Smooth muscle cell (in vitro differentiated cells): ENCODE results near the gene CCSER1. TPM values are rescaled to one million over a fixed set of nuclear protein-coding genes. Genes with fewer than 3 reads are reported as not detected.
"Not testable (repeated sequence)": the region's sequence is repeated elsewhere in the genome, so short reads cannot be mapped to it uniquely, and the experiment has no call there.

ENCODE experiments used
- DNase-seq: peaks from one replicate; lab custom pipeline; 2025; ENCODE audit not compliant: unreplicated experiment; lab: John Stamatoyannopoulos, UW
- H2AFZ ChIP-seq: fragments of 200-600 bp; sonication (generic); 2 replicates; pipeline ENCODE4 v1.6.0; 2016; ENCODE audit warnings: antibody characterized with exemption, low read depth, mild to moderate bottlenecking
- H3F3A ChIP-seq: fragments of 200-600 bp; sonication (generic); 2 replicates; pipeline ENCODE4 v1.6.0; 2017; ENCODE audit warnings: antibody characterized with exemption, low read depth
- H3K27ac ChIP-seq: fragments of 200-600 bp; sonication (generic); 2 replicates; pipeline ENCODE4 v1.5.1; 2016; ENCODE audit warnings: low read depth, mild to moderate bottlenecking
- H3K27me3 ChIP-seq: fragments of 200-600 bp; sonication (generic); 2 replicates; pipeline ENCODE4 v1.6.1; 2016; ENCODE audit warnings: low read depth, mild to moderate bottlenecking
- H3K36me3 ChIP-seq: fragments of 200-600 bp; sonication (generic); 2 replicates; pipeline ENCODE4 v1.5.1; 2016; ENCODE audit warnings: low read depth
- H3K4me1 ChIP-seq: fragments of 200-600 bp; sonication (generic); 2 replicates; pipeline ENCODE4 v1.5.1; 2016; ENCODE audit warnings: low read depth
- H3K4me2 ChIP-seq: fragments of 200-600 bp; sonication (generic); 2 replicates; pipeline ENCODE4 v1.6.0; 2016; ENCODE audit warnings: mild to moderate bottlenecking
- H3K4me3 ChIP-seq: fragments of 200-600 bp; sonication (generic); 2 replicates; pipeline ENCODE4 v1.5.1; 2016; ENCODE audit warnings: mild to moderate bottlenecking
- H3K79me2 ChIP-seq: fragments of 200-600 bp; sonication (generic); 2 replicates; pipeline ENCODE4 v1.6.0; 2016; ENCODE audit warnings: low read depth, mild to moderate bottlenecking
- H3K9ac ChIP-seq: fragments of 200-600 bp; sonication (generic); 2 replicates; pipeline ENCODE4 v1.6.0; 2016; ENCODE audit warnings: low read depth
- H3K9me3 ChIP-seq: fragments of 200-600 bp; sonication (generic); replicated peaks from 2 replicates; pipeline ENCODE4 v1.5.1; 2016; ENCODE audit warnings: low read depth
- H4K20me1 ChIP-seq: fragments of 200-600 bp; sonication (generic); 2 replicates; pipeline ENCODE4 v1.6.0; 2016; ENCODE audit warnings: low read depth
- CTCF ChIP-seq: fragments of 200-600 bp; sonication (generic); IDR thresholded peaks from 2 replicates; pipeline ENCODE4 v1.5.1; 2017; ENCODE audit warnings: borderline replicate concordance, mild to moderate bottlenecking, antibody characterized with exemption; ENCODE audit not compliant: insufficient read depth, poor library complexity, severe bottlenecking
- WGBS: methylation state at CpG from one replicate; pipeline ENCODE4 v1.1.7; 2016; ENCODE audit warnings: low lambda C conversion rate; 5-methylcytosine and 5-hydroxymethylcytosine counted together
- polyA plus RNA-seq: library from polyadenylated mRNA; unstranded; fragments of >200 nt; fragmentation: Nextera tagmentation; extraction: Ambion mirVana; gene quantifications from 2 replicates; pipeline ENCODE4 v1.2.1, GENCODE V29; 2016
- total RNA-seq: library from RNA; depleted of rRNA; stranded (reverse); fragments of >200 nt; gene quantifications from 2 replicates; pipeline ENCODE4 v1.2.3, GENCODE V29; 2014

Gene CCSER1
- total and polyA plus RNA-seq, 2 experiments from 2014 or later = 0.76 TPM; not detected in 1

- no peak for DNase-seq
- H3F3A ChIP-seq = no peaks in the 10 kb centered on the region
- no peak for TF ChIP-seq CTCF
- H4K20me1 ChIP-seq = no peaks in the 10 kb centered on the region
- WGBS = 68% methylated on average over 3 of the region's 3 CpGs
- no peaks in the 10 kb centered on the region for H3K27me3 ChIP-seq
- H3K36me3 ChIP-seq = no peaks in the 10 kb centered on the region
- no peak overlapping the region for H3K27ac ChIP-seq
- no peak overlapping the region for H3K4me3 ChIP-seq
- peak overlapping the region; percentile 35 for H3K4me2 ChIP-seq
- no peaks in the 10 kb centered on the region for H3K4me1 ChIP-seq
- no peak overlapping the region for H3K9ac ChIP-seq
- no peaks in the 10 kb centered on the region for H3K9me3 ChIP-seq
- no peak overlapping the region for H2AFZ ChIP-seq
- no peaks in the 10 kb centered on the region for H3K79me2 ChIP-seq
Measured at GRCh38 chr4:91330555-91331137, 1203.5 kb downstream of the CCSER1 start.

DNA sequence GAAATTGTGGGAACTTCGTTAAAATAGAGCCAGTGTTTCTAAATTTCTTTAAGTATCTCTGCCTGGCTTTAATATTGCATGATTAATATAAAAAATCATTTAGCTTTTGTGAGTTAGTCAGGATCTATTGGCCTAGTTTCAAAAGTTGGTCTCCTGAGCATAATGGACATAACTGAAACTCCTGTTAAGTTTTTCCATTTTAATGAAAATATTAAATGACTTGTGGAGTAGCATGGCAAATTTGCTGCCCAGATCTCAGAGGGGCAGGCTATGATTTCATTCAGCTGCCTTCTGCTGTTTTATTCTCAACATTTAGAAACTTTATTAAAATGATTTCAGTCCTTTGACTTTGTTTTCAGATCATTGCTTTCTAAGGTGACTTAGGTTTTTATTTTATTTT lies 1213.6 kb downstream of the CCSER1 start:
- Histone ChIP-seq H3K79me2 (no peaks in the 10 kb centered on the region), H3K4me3 (no peak overlapping the region), H3K4me1 (no peaks in the 10 kb centered on the region), H3K27me3 (no peaks in the 10 kb centered on the region), H3K36me3 (no peaks in the 10 kb centered on the region), H4K20me1 (no peaks in the 10 kb centered on the region), H2AFZ (no peak overlapping the region), H3K9me3 (no peaks in the 10 kb centered on the region), H3K4me2 (no peak overlapping the region), H3F3A (no peaks in the 10 kb centered on the region), H3K27ac (no peak overlapping the region), H3K9ac (no peak overlapping the region)
- DNase-seq = no peak
- TF ChIP-seq CTCF = no peak
- WGBS = 92% methylated on average over 1 of the region's 1 CpG

- no peak overlapping the region for H3K27ac ChIP-seq
- H3K9ac ChIP-seq = no peak overlapping the region
- no peaks in the 10 kb centered on the region for H3K36me3 ChIP-seq
- no peak overlapping the region for H2AFZ ChIP-seq
- no peaks in the 10 kb centered on the region for H3K79me2 ChIP-seq
- no peaks in the 10 kb centered on the region for H4K20me1 ChIP-seq
- H3K27me3 ChIP-seq = no peaks in the 10 kb centered on the region
- no peak for DNase-seq
- no peak for TF ChIP-seq CTCF
- H3K9me3 ChIP-seq = no peaks in the 10 kb centered on the region
- no peak overlapping the region for H3K4me3 ChIP-seq
- no peak overlapping the region for H3K4me2 ChIP-seq
- no peaks in the 10 kb centered on the region for H3F3A ChIP-seq
- H3K4me1 ChIP-seq = no peaks in the 10 kb centered on the region
Measured at GRCh38 chr4:91345632-91346031, 1218.4 kb downstream of the CCSER1 start.

DNA sequence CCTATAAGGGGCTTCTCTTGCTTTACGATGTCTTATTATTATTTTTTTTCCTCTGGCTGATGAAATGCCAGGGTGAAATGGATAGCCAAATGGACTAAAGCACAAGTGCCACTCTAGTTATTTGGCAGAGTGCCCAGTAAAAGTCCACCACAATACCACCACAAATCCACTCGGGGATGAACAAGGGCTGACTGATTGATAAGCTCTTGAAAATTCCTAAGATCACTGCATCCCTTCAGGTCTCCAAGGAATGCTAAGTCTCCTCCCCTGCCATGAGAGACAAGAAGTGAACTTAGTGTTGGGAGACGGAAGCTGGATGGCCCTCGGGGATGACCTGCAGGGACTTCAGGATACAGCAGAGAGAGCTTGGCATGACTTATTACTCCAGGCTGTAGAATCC lies 1229.3 kb downstream of the CCSER1 start:
- H3F3A ChIP-seq, H3K4me1 ChIP-seq, DNase-seq, H4K20me1 ChIP-seq, H3K27me3 ChIP-seq, H3K27ac ChIP-seq, H3K9me3 ChIP-seq, H3K79me2 ChIP-seq, H3K4me3 ChIP-seq, H3K4me2 ChIP-seq, H3K9ac ChIP-seq, H3K36me3 ChIP-seq, H2AFZ ChIP-seq: not testable (repeated sequence)
- WGBS = 95% methylated on average over 4 of the region's 4 CpGs

DNA sequence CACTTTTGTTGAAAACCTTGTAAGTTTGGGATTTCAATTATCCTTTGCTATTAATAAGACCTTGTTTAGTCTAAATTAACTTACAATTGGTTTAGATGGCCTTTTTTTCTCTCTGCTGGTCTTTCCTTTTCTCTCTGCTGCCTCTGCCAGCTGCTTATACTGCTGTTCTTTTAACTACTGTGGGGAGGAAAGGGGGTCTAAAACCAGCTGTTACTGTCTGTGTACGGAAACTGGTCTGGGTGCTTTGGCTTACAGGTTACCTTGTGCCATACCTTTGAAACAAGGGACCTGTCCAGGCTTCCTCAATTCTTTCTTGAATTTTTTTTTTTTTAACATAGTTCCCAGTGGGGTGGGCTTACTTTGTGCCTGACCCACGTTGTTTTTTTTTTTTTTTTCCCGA lies 1230.8 kb downstream of the CCSER1 start:
- not testable (repeated sequence) for H4K20me1 ChIP-seq, H3K79me2 ChIP-seq, H3F3A ChIP-seq, H3K27me3 ChIP-seq, H3K4me2 ChIP-seq, DNase-seq, H3K27ac ChIP-seq, H3K4me3 ChIP-seq, H2AFZ ChIP-seq, H3K9ac ChIP-seq, H3K4me1 ChIP-seq, H3K36me3 ChIP-seq, H3K9me3 ChIP-seq
- 90% methylated on average over 2 of the region's 3 CpGs for WGBS

- H4K20me1 ChIP-seq, H3K9me3 ChIP-seq, H3K36me3 ChIP-seq, H3F3A ChIP-seq, H3K27ac ChIP-seq, H3K9ac ChIP-seq, H3K79me2 ChIP-seq, H3K4me1 ChIP-seq, DNase-seq, H3K4me3 ChIP-seq, H2AFZ ChIP-seq, H3K27me3 ChIP-seq, H3K4me2 ChIP-seq: not testable (repeated sequence)
- 98% methylated on average over 13 of the region's 13 CpGs for WGBS
Measured at GRCh38 chr4:91358621-91359020, 1231.4 kb downstream of the CCSER1 start.
